MM.1S (cell line): ENCODE data around the gene ZNF638.

Source experiments
- CTCF ChIP-seq: fragments of 300-600 bp; sonication (generic); IDR thresholded peaks from 2 replicates; pipeline ENCODE4 v1.5.1; 2016; ENCODE audit warnings: antibody characterized with exemption, low read length, mixed read lengths
- EZH2 ChIP-seq: fragments of 300-600 bp; sonication (generic); optimal IDR thresholded peaks from 2 replicates; pipeline ENCODE3; 2017; ENCODE audit warnings: low read depth, mild to moderate bottlenecking, antibody characterized with exemption, low read length, mixed read lengths
- EZH2phosphoT487 ChIP-seq: fragments of 300-600 bp; sonication (generic); IDR thresholded peaks from 2 replicates; pipeline ENCODE4 v1.6.1; 2018; ENCODE audit warnings: antibody characterized with exemption, low read length

- no peak for TF ChIP-seq CTCF
- no peak for TF ChIP-seq EZH2
- no peak for TF ChIP-seq EZH2phosphoT487
Observed at GRCh38 chr2:71456617-71457016, 125.0 kb downstream of the ZNF638 start.
